Measurements from ENCODE around the gene KIF9.
"Not testable (repeated sequence)": the region's sequence is repeated elsewhere in the genome, so short reads cannot be mapped to it uniquely, and the experiment has no call there.

Gene KIF9

GRCh38 chr3:47282424-47283192, at the start of gene KIF9, which contains the start of gene KLHL18:
Gene KIF9, minus strand, starts transcription at chr3:47282799. Its CDS starts 5,425 bp downstream, at chr3:47277374.
Gene KLHL18, plus strand, starts transcription at chr3:47282944. Its CDS starts 22 bp downstream, at chr3:47282966.
- peak; percentile 91 for DNase-seq (ENCODE audit: low read depth)

GRCh38 chr3:47324278-47324865, 41.8 kb upstream of the KIF9 start:
- peak; percentile 17 for DNase-seq (ENCODE audit: low read depth)

- DNase-seq (ENCODE audit: low read depth) = no peak
These were observed 41.1 kb upstream of the KIF9 start for GRCh38 chr3:47323431-47324277.

- DNase-seq (ENCODE audit: low read depth) = no peak
These were observed 37.4 kb upstream of the KIF9 start for GRCh38 chr3:47319956-47320355.

- DNase-seq (ENCODE audit: low read depth) = no peak
These were observed 36.3 kb upstream of the KIF9 start for GRCh38 chr3:47318916-47319315.

GRCh38 chr3:47316151-47316550, 33.6 kb upstream of the KIF9 start:
- DNase-seq (ENCODE audit: low read depth) = not testable (repeated sequence)

GRCh38 chr3:47315069-47315647, 32.6 kb upstream of the KIF9 start:
- no peak for DNase-seq (ENCODE audit: low read depth)

- no peak for DNase-seq (ENCODE audit: low read depth)
These were observed 31.6 kb upstream of the KIF9 start for GRCh38 chr3:47314056-47314764.

GRCh38 chr3:47313341-47314055, 30.9 kb upstream of the KIF9 start:
- DNase-seq (ENCODE audit: low read depth) = no peak

GRCh38 chr3:47310391-47310790, 27.8 kb upstream of the KIF9 start:
- DNase-seq (ENCODE audit: low read depth) = no peak

GRCh38 chr3:47309231-47309630, 26.6 kb upstream of the KIF9 start:
- DNase-seq (ENCODE audit: low read depth) = not testable (repeated sequence)

GRCh38 chr3:47306022-47306421, 23.4 kb upstream of the KIF9 start:
- DNase-seq (ENCODE audit: low read depth) = no peak

- DNase-seq (ENCODE audit: low read depth) = no peak
These were observed 18.9 kb upstream of the KIF9 start for GRCh38 chr3:47301456-47301855.

- DNase-seq (ENCODE audit: low read depth) = no peak
These were observed 17.1 kb upstream of the KIF9 start for GRCh38 chr3:47299381-47300318.

GRCh38 chr3:47298439-47298838, 15.8 kb upstream of the KIF9 start:
- no peak for DNase-seq (ENCODE audit: low read depth)

GRCh38 chr3:47296562-47297302, 14.1 kb upstream of the KIF9 start:
- DNase-seq (ENCODE audit: low read depth) = no peak

- DNase-seq (ENCODE audit: low read depth) = no peak
These were observed 13.4 kb upstream of the KIF9 start for GRCh38 chr3:47295976-47296375.

GRCh38 chr3:47295322-47295721, 12.7 kb upstream of the KIF9 start:
- DNase-seq (ENCODE audit: low read depth) = no peak

- DNase-seq (ENCODE audit: low read depth) = no peak
These were observed 11.8 kb upstream of the KIF9 start for GRCh38 chr3:47294392-47294791.
